ENCODE measurements around the gene EXOSC5.
"Not testable (repeated sequence)": the region's sequence is repeated elsewhere in the genome, so short reads cannot be mapped to it uniquely, and the experiment has no call there.

EXOSC5 gene

GRCh38 chr19:41426116-41426841 lies 29.1 kb upstream of the EXOSC5 start:
- no peak for DNase-seq

- no peak for DNase-seq
These were observed 28.3 kb upstream of the EXOSC5 start for GRCh38 chr19:41425174-41426115.

- no peak for DNase-seq
These were observed 27.4 kb upstream of the EXOSC5 start for GRCh38 chr19:41424335-41425173.

GRCh38 chr19:41422955-41423354 lies 25.8 kb upstream of the EXOSC5 start:
- no peak for DNase-seq

- no peak for DNase-seq
These were observed 25.3 kb upstream of the EXOSC5 start for GRCh38 chr19:41422456-41422855.

GRCh38 chr19:41421973-41422372 lies 24.8 kb upstream of the EXOSC5 start:
- DNase-seq = no peak

- no peak for DNase-seq
These were observed 24.2 kb upstream of the EXOSC5 start for GRCh38 chr19:41421314-41421713.

GRCh38 chr19:41420101-41420880 lies 23.1 kb upstream of the EXOSC5 start:
- DNase-seq = no peak

GRCh38 chr19:41416194-41416674 lies 19.1 kb upstream of the EXOSC5 start:
- no peak for DNase-seq

GRCh38 chr19:41415154-41415571 lies 18.0 kb upstream of the EXOSC5 start:
- DNase-seq = no peak

- DNase-seq = no peak
These were observed 17.3 kb upstream of the EXOSC5 start for GRCh38 chr19:41414461-41414860.

- no peak for DNase-seq
These were observed 16.8 kb upstream of the EXOSC5 start for GRCh38 chr19:41413947-41414346.

GRCh38 chr19:41412953-41413352 lies 15.8 kb upstream of the EXOSC5 start:
- DNase-seq = no peak

- no peak for DNase-seq
These were observed 14.8 kb upstream of the EXOSC5 start for GRCh38 chr19:41411968-41412265.

GRCh38 chr19:41411100-41411967 lies 14.2 kb upstream of the EXOSC5 start:
- DNase-seq = no peak

- no peak for DNase-seq
These were observed 13.3 kb upstream of the EXOSC5 start for GRCh38 chr19:41410336-41411054.

GRCh38 chr19:41409288-41409687 lies 12.1 kb upstream of the EXOSC5 start:
- no peak for DNase-seq

GRCh38 chr19:41408846-41409245 lies 11.7 kb upstream of the EXOSC5 start:
- DNase-seq = not testable (repeated sequence)

GRCh38 chr19:41408256-41408655 lies 11.1 kb upstream of the EXOSC5 start:
- no peak for DNase-seq

GRCh38 chr19:41407271-41407670 lies 10.1 kb upstream of the EXOSC5 start:
- no peak for DNase-seq

- no peak for DNase-seq
These were observed 8.6 kb upstream of the EXOSC5 start for GRCh38 chr19:41405776-41406175.

Data from COR-L47 (cell line).